Mononuclear cell (primary cell): Measurements from ENCODE around the gene EPHB2. TPM values are rescaled to one million over a fixed set of nuclear protein-coding genes. Genes with fewer than 3 reads are reported as not detected.

Experiments
- H3K27me3 ChIP-seq: 2 replicates; pipeline ENCODE4 v1.6.0; 2011; ENCODE audit warnings: low read length, control low read depth; ENCODE audit not compliant: insufficient read depth
- H3K4me1 ChIP-seq: 2 replicates; pipeline ENCODE4 v1.5.1; 2011; ENCODE audit warnings: mild to moderate bottlenecking, low read length, control low read depth; ENCODE audit not compliant: insufficient read depth
- H3K4me3 ChIP-seq: 2 replicates; pipeline ENCODE4 v1.5.1; 2011; ENCODE audit warnings: mild to moderate bottlenecking, low read length, moderate library complexity
- H3K9me3 ChIP-seq: 2 replicates; pipeline ENCODE4 v1.5.1; 2011; ENCODE audit warnings: low read depth, mild to moderate bottlenecking, control low read depth, low read length
- total RNA-seq: library from RNA; depleted of rRNA; stranded (reverse); fragments of >200 nt; gene quantifications from one replicate; pipeline ENCODE4 v1.2.3, GENCODE V29; 2012

The EPHB2 gene
- total RNA-seq, 1 donor: 1.0 TPM

- Histone ChIP-seq H3K9me3 (no peaks in the 10 kb centered on the region), H3K4me1 (no peaks in the 10 kb centered on the region), H3K4me3 (no peak overlapping the region), H3K27me3 (no peaks in the 10 kb centered on the region)
Observed at GRCh38 chr1:22767852-22768251, 57.2 kb downstream of the EPHB2 start.

GRCh38 chr1:22769932-22770331 lies 59.3 kb downstream of the EPHB2 start:
- Histone ChIP-seq H3K9me3 (no peaks in the 10 kb centered on the region), H3K4me1 (no peaks in the 10 kb centered on the region), H3K4me3 (no peak overlapping the region), H3K27me3 (no peaks in the 10 kb centered on the region)

GRCh38 chr1:22772014-22772413 lies 61.4 kb downstream of the EPHB2 start:
- Histone ChIP-seq H3K9me3 (no peaks in the 10 kb centered on the region), H3K4me1 (no peaks in the 10 kb centered on the region)

GRCh38 chr1:22773981-22774832 lies 63.6 kb downstream of the EPHB2 start:
- Histone ChIP-seq H3K4me1 (no peaks in the 10 kb centered on the region), H3K27me3 (no peaks in the 10 kb centered on the region), H3K9me3 (no peaks in the 10 kb centered on the region), H3K4me3 (no peak overlapping the region)

More at GRCh38 chr1:22772014-22772413, 61.4 kb downstream of the EPHB2 start:
- H3K27me3 ChIP-seq: no peaks in the 10 kb centered on the region
- H3K4me3 ChIP-seq: no peak overlapping the region

GRCh38 chr1:22774833-22775182 lies 64.2 kb downstream of the EPHB2 start:
- Histone ChIP-seq H3K4me1 (no peaks in the 10 kb centered on the region), H3K27me3 (no peaks in the 10 kb centered on the region), H3K9me3 (no peaks in the 10 kb centered on the region)

GRCh38 chr1:22775478-22775877 lies 64.8 kb downstream of the EPHB2 start:
- Histone ChIP-seq H3K4me3 (no peak overlapping the region), H3K4me1 (no peaks in the 10 kb centered on the region), H3K9me3 (no peaks in the 10 kb centered on the region), H3K27me3 (no peaks in the 10 kb centered on the region)

More at GRCh38 chr1:22774833-22775182, 64.2 kb downstream of the EPHB2 start:
- no peak overlapping the region for H3K4me3 ChIP-seq

- H3K4me3 ChIP-seq: no peak overlapping the region
- H3K4me1 ChIP-seq: no peaks in the 10 kb centered on the region
- no peaks in the 10 kb centered on the region for H3K27me3 ChIP-seq
- no peaks in the 10 kb centered on the region for H3K9me3 ChIP-seq
Observed at GRCh38 chr1:22776035-22776613, 65.5 kb downstream of the EPHB2 start.

- no peak overlapping the region for H3K4me3 ChIP-seq
- H3K4me1 ChIP-seq: no peaks in the 10 kb centered on the region
- no peaks in the 10 kb centered on the region for H3K9me3 ChIP-seq
- H3K27me3 ChIP-seq: no peaks in the 10 kb centered on the region
Observed at GRCh38 chr1:22777388-22778057, 66.9 kb downstream of the EPHB2 start.

- H3K27me3 ChIP-seq: no peaks in the 10 kb centered on the region
- H3K4me1 ChIP-seq: no peaks in the 10 kb centered on the region
- no peaks in the 10 kb centered on the region for H3K9me3 ChIP-seq
- no peak overlapping the region for H3K4me3 ChIP-seq
Observed at GRCh38 chr1:22778408-22778807, 67.8 kb downstream of the EPHB2 start.

GRCh38 chr1:22778862-22779520 lies 68.4 kb downstream of the EPHB2 start:
- Histone ChIP-seq H3K4me3 (no peak overlapping the region), H3K4me1 (no peaks in the 10 kb centered on the region), H3K27me3 (no peaks in the 10 kb centered on the region), H3K9me3 (no peaks in the 10 kb centered on the region)

- H3K9me3 ChIP-seq: no peaks in the 10 kb centered on the region
- H3K4me1 ChIP-seq: no peaks in the 10 kb centered on the region
- no peaks in the 10 kb centered on the region for H3K27me3 ChIP-seq
- no peak overlapping the region for H3K4me3 ChIP-seq
Observed at GRCh38 chr1:22780696-22781095, 70.1 kb downstream of the EPHB2 start.

- H3K4me3 ChIP-seq: no peak overlapping the region
- no peaks in the 10 kb centered on the region for H3K9me3 ChIP-seq
- H3K27me3 ChIP-seq: no peaks in the 10 kb centered on the region
Observed at GRCh38 chr1:22781483-22781882, 70.8 kb downstream of the EPHB2 start.

GRCh38 chr1:22782406-22782805 lies 71.8 kb downstream of the EPHB2 start:
- no peaks in the 10 kb centered on the region for H3K4me1 ChIP-seq
- no peaks in the 10 kb centered on the region for H3K27me3 ChIP-seq
- H3K9me3 ChIP-seq: no peaks in the 10 kb centered on the region
- no peak overlapping the region for H3K4me3 ChIP-seq

More at GRCh38 chr1:22781483-22781882, 70.8 kb downstream of the EPHB2 start:
- no peaks in the 10 kb centered on the region for H3K4me1 ChIP-seq

- Histone ChIP-seq H3K9me3 (no peaks in the 10 kb centered on the region), H3K4me3 (no peak overlapping the region), H3K4me1 (no peaks in the 10 kb centered on the region), H3K27me3 (no peaks in the 10 kb centered on the region)
Observed at GRCh38 chr1:22784317-22784716, 73.7 kb downstream of the EPHB2 start.

- H3K9me3 ChIP-seq: no peaks in the 10 kb centered on the region
- H3K27me3 ChIP-seq: no peaks in the 10 kb centered on the region
- no peak overlapping the region for H3K4me3 ChIP-seq
- H3K4me1 ChIP-seq: no peaks in the 10 kb centered on the region
Observed at GRCh38 chr1:22784737-22785136, 74.1 kb downstream of the EPHB2 start.
